WTC11 (cell line): ENCODE measurements around the gene PRRT4. TPM values are rescaled to one million over a fixed set of nuclear protein-coding genes. Genes with fewer than 3 reads are reported as not detected.
A peak's percentile ranks its signal among the peaks of the same experiment; 100 is the strongest.

Source experiments
- AFF4 ChIP-seq: sonication (generic); formaldehyde crosslinking; IDR thresholded peaks from 2 replicates; pipeline ENCODE4 v1.8.1; 2023; ENCODE audit warnings: mild to moderate bottlenecking, missing genetic modification reagents, borderline replicate concordance
- CREB1 ChIP-seq: sonication (generic); formaldehyde crosslinking; IDR thresholded peaks from 2 replicates; pipeline ENCODE4 v1.8.0; 2023; ENCODE audit warnings: mild to moderate bottlenecking, missing genetic modification reagents
- ELF4 ChIP-seq: sonication (generic); formaldehyde crosslinking; IDR thresholded peaks from 2 replicates; pipeline ENCODE4 v1.8.1; 2022; ENCODE audit warnings: low read depth, mild to moderate bottlenecking, moderate library complexity, missing genetic modification reagents
- MLX ChIP-seq: sonication (generic); formaldehyde crosslinking; IDR thresholded peaks from 2 replicates; pipeline ENCODE4 v1.8.1; 2023; ENCODE audit warnings: mild to moderate bottlenecking, missing genetic modification reagents, moderate library complexity
- MXD4 ChIP-seq: fragments of 250-450 bp; sonication (Bioruptor Pico); IDR thresholded peaks from 2 replicates; pipeline ENCODE4 v1.8.0; 2021; ENCODE audit warnings: mild to moderate bottlenecking, moderate library complexity, borderline replicate concordance
- PRRX2 ChIP-seq: fragments of 250-450 bp; sonication (Bioruptor Pico); IDR thresholded peaks from 2 replicates; pipeline ENCODE4 v1.8.0; 2021; ENCODE audit warnings: mild to moderate bottlenecking
- RORB ChIP-seq: fragments of 250-450 bp; sonication (Bioruptor Pico); IDR thresholded peaks from 2 replicates; pipeline ENCODE4 v1.9.0; 2021; ENCODE audit warnings: mild to moderate bottlenecking
- TEAD1 ChIP-seq: sonication (generic); formaldehyde crosslinking; IDR thresholded peaks from 2 replicates; pipeline ENCODE4 v1.8.0; 2022; ENCODE audit warnings: mild to moderate bottlenecking, missing genetic modification reagents
- ZNF121 ChIP-seq: sonication (generic); formaldehyde crosslinking; IDR thresholded peaks from 2 replicates; pipeline ENCODE4 v1.8.0; 2023; ENCODE audit warnings: missing genetic modification reagents
- ZNF232 ChIP-seq: sonication (generic); formaldehyde crosslinking; IDR thresholded peaks from 2 replicates; pipeline ENCODE4 v1.8.0; 2022; ENCODE audit warnings: mild to moderate bottlenecking, missing genetic modification reagents
- ZNF263 ChIP-seq: sonication (generic); formaldehyde crosslinking; IDR thresholded peaks from 2 replicates; pipeline ENCODE4 v1.8.1; 2022; ENCODE audit warnings: low read depth, mild to moderate bottlenecking, moderate library complexity, missing genetic modification reagents
- ZNF281 ChIP-seq: sonication (generic); formaldehyde crosslinking; IDR thresholded peaks from 2 replicates; pipeline ENCODE4 v1.8.0; 2023; ENCODE audit warnings: mild to moderate bottlenecking, missing genetic modification reagents
- ZNF416 ChIP-seq: fragments of 250-450 bp; sonication (Bioruptor Pico); IDR thresholded peaks from 2 replicates; pipeline ENCODE4 v1.9.0; 2021; ENCODE audit warnings: mild to moderate bottlenecking, inconsistent platforms
- ZNF532 ChIP-seq: fragments of 250-450 bp; sonication (Bioruptor Pico); IDR thresholded peaks from 2 replicates; pipeline ENCODE4 v1.9.0; 2021; ENCODE audit warnings: mild to moderate bottlenecking, borderline replicate concordance
- total RNA-seq: library from RNA; stranded (reverse); gene quantifications from 3 replicates; pipeline ENCODE4 v1.2.3, GENCODE V29; 2021
- TF ChIP-seq, protein P1 (sequence below): sonication (generic); formaldehyde crosslinking; IDR thresholded peaks from 2 replicates; pipeline ENCODE4 v1.8.1; 2023; ENCODE audit warnings: mild to moderate bottlenecking, missing genetic modification reagents

Gene PRRT4
- total RNA-seq, 1 experiment from 2014 or later = 1.2 TPM

DNA sequence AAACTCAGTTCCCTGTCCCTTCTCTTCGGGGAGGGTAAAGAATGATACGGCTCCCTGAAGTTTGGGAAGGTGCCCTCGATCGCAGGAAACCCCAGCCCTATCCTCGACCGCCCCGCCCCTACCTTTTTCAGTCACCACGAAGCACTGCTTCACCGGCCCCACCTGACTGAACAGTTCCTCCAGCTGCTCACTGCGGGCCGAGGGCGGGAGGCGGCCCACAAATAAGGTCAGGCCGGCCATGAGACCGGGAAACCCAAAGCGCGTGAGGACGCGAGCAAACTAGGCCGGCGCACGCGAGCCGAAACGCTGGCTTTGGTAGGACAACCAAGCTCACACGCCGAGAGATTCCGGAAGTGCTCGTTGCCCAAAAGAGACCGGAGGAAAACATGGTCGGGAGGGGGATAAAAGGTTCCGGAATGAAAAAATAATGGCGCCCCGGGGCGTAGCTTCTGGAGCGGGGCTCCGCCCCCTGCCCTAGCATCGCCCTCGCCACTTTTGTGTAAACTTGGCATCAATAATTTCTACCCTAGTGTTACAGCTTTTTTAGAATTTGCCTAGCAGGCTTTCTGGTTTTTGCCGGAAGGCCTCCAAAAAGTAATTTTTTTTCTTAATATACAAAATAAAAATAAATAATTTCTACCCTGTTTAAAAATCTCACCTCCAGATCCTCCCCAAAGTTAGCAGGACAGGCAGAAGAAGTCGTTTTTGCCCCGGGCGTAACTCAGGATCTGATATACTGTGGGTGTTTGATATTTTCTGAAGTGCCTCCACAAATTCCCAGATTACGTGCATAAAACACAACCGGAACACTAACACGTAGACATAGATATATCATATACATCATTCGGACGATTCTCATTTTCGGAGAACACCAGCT, 17.7 kb downstream of the PRRT4 start, which contains the start of gene RBM28 (continued):
- TF ChIP-seq AFF4 (CRISPR knock-in tag) (no peak), ZNF532 (CRISPR knock-in tag) (no peak), ZNF416 (CRISPR knock-in tag) (no peak), ZNF263 (CRISPR knock-in tag) (no peak), PRRX2 (CRISPR knock-in tag) (no peak), CREB1 (CRISPR knock-in tag) (no peak), MLX (CRISPR knock-in tag) (no peak), TEAD1 (CRISPR knock-in tag) (peak; percentile 90), RORB (CRISPR knock-in tag) (no peak), ZNF232 (CRISPR knock-in tag) (0 out of 2 replicates have a peak, but pooled peaks have one; percentile 52), ZNF281 (CRISPR knock-in tag) (0 out of 2 replicates have a peak, but pooled peaks have one; percentile 47), MXD4 (CRISPR knock-in tag) (no peak), ZNF121 (CRISPR knock-in tag) (no peak), ELF4 (CRISPR knock-in tag) (no peak)
- TF ChIP-seq, protein P1, sequence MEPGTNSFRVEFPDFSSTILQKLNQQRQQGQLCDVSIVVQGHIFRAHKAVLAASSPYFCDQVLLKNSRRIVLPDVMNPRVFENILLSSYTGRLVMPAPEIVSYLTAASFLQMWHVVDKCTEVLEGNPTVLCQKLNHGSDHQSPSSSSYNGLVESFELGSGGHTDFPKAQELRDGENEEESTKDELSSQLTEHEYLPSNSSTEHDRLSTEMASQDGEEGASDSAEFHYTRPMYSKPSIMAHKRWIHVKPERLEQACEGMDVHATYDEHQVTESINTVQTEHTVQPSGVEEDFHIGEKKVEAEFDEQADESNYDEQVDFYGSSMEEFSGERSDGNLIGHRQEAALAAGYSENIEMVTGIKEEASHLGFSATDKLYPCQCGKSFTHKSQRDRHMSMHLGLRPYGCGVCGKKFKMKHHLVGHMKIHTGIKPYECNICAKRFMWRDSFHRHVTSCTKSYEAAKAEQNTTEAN (CRISPR knock-in tag) = 0 out of 2 replicates have a peak, but pooled peaks have one; percentile 63
